PC-9 (cell line): ENCODE data around the gene PP2D1. TPM values are rescaled to one million over a fixed set of nuclear protein-coding genes. Genes with fewer than 3 reads are reported as not detected.
"Not testable (repeated sequence)": the region's sequence is repeated elsewhere in the genome, so short reads cannot be mapped to it uniquely, and the experiment has no call there.

Experiments
- BruUV-seq: library from RNA; stranded (reverse); fragments of 400-500 nt; replicated peaks from 2 replicates; lab custom pipeline; 2021; lab: Mats Ljungman, UMichigan
- CTCF ChIA-PET: fragments of 300-600 bp; sonication (Branson Sonifier 250); formaldehyde crosslinking; loops from one replicate; lab custom pipeline; 2022; ENCODE audit warnings: antibody characterized with exemption; lab: Charles Lee
- POLR2A ChIA-PET: fragments of 300-600 bp; sonication (Branson Sonifier 250); formaldehyde crosslinking; loops from one replicate; lab custom pipeline; 2022; ENCODE audit warnings: antibody characterized with exemption; ENCODE audit not compliant: unreplicated experiment; lab: Charles Lee
- DNase-seq, 2 experiments: peaks; one replicate each; pipeline versions ENCODE4 v3.0.0 to v3.0.0-alpha.2; 2015 to 2022; ENCODE audit warnings: mixed read lengths in 1 of 2
- H2AFZ ChIP-seq: fragments of 200-600 bp; sonication (generic); 2 replicates; pipeline ENCODE4 v1.8.1; 2017; ENCODE audit warnings: antibody characterized with exemption
- H3F3A ChIP-seq: fragments of 200-600 bp; sonication (generic); 2 replicates; pipeline ENCODE4 v1.8.1; 2017; ENCODE audit warnings: antibody characterized with exemption, mild to moderate bottlenecking, low read depth; ENCODE audit not compliant: insufficient read depth
- H3K27ac ChIP-seq: fragments of 200-600 bp; sonication (generic); 2 replicates; pipeline ENCODE4 v1.6.1; 2016; ENCODE audit warnings: mixed run types
- H3K27me3 ChIP-seq: fragments of 200-600 bp; sonication (generic); 2 replicates; pipeline ENCODE4 v1.6.1; 2016; ENCODE audit warnings: low read depth, mixed run types; ENCODE audit not compliant: insufficient read depth
- H3K36me3 ChIP-seq: fragments of 200-600 bp; sonication (generic); 2 replicates; pipeline ENCODE4 v1.6.1; 2016; ENCODE audit warnings: low read depth, mixed run types
- H3K4me1 ChIP-seq: fragments of 200-600 bp; sonication (generic); replicated peaks from 2 replicates; pipeline ENCODE4 v1.6.1; 2016; ENCODE audit warnings: mixed run types; ENCODE audit not compliant: insufficient read depth
- H3K4me2 ChIP-seq: fragments of 200-600 bp; sonication (generic); 2 replicates; pipeline ENCODE4 v1.6.1; 2017; ENCODE audit warnings: mixed run types
- H3K4me3 ChIP-seq: fragments of 200-600 bp; sonication (generic); 2 replicates; pipeline ENCODE4 v1.6.1; 2016; ENCODE audit warnings: mixed run types
- H3K79me2 ChIP-seq: fragments of 200-600 bp; sonication (generic); 2 replicates; pipeline ENCODE4 v1.6.1; 2017; ENCODE audit warnings: low read depth, mixed run types
- H3K9me2 ChIP-seq: fragments of 200-600 bp; sonication (generic); 2 replicates; pipeline ENCODE4 v1.8.1; 2017; ENCODE audit warnings: mild to moderate bottlenecking; ENCODE audit not compliant: insufficient read depth
- H3K9me3 ChIP-seq: fragments of 200-600 bp; sonication (generic); 2 replicates; pipeline ENCODE4 v1.8.1; 2016; ENCODE audit warnings: low read depth; ENCODE audit not compliant: insufficient read depth
- H4K20me1 ChIP-seq: fragments of 200-600 bp; sonication (generic); 2 replicates; pipeline ENCODE4 v1.8.1; 2017; ENCODE audit not compliant: insufficient read depth
- EZH2 ChIP-seq: fragments of 200-600 bp; sonication (generic); IDR thresholded peaks from 2 replicates; pipeline ENCODE4 v1.8.0; 2017; ENCODE audit warnings: antibody characterized with exemption, low read depth
- intact Hi-C: fragments of 100-400 bp; cut with micrococcal nuclease; formaldehyde crosslinking; loops from one replicate; pipeline ENCODE4 v1.10.0; 2022; ENCODE audit not compliant: unreplicated experiment
- total RNA-seq: library from RNA; stranded (reverse); gene quantifications from 2 replicates; pipeline ENCODE4 v1.2.3, GENCODE V29; 2021
- TF ChIP-seq, protein P1 (sequence below): fragments of 200-600 bp; sonication (generic); conservative IDR thresholded peaks from 2 replicates; pipeline ENCODE4 v1.6.1; 2017; ENCODE audit warnings: mixed run types, antibody characterized with exemption, mild to moderate bottlenecking, moderate library complexity

The PP2D1 gene
- total RNA-seq, 1 experiment from 2014 or later: not detected

DNA sequence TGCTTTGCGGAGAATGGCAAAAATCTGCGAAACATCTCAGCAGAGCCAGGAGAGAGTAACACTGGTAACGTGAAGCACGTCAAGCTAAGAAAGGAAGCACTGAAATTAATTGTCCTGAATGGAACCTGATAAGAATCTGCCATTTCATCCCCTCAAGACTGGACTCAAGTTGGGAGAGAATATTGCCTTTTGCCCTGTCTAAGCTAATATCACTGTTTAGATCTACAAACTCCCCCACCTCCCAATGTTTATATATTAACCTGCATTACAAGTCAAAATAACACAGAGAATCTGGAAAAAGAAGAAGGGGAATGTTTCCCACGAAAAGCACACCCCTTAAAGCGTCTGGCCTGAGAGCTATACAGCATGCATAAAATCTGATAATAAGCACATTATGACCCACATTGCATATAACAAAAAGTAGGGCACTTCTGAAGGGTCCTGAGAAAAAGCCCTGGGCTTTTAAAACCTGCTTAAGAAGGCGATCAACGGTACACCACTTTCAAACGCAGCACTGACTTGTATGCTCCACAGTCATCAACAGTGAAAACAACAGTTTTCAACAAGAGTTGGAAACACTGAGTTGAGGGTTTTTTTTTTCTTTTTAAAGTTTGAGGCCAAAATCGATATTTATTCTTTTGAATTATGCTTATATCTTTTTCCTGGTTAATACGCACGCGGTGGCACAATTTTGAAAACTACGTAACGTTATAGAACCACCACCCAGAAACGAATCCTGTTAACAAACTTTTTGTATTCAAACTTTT is 26.8 kb upstream of the PP2D1 start:
- H3K4me3 ChIP-seq: peak overlapping the region; percentile 80; the same call in 1 of the 2 replicates
- BruUV-seq: no TSS peak
- DNase-seq: no peak
- no peaks in the 10 kb centered on the region for H3K9me2 ChIP-seq
- peaks cover 11% of the 10 kb centered on the region; the same call in 1 of the 2 replicates for H3F3A ChIP-seq
- peaks cover 16% of the 10 kb centered on the region for H3K4me1 ChIP-seq
- H3K27me3 ChIP-seq: no peaks in the 10 kb centered on the region
- H3K9me3 ChIP-seq: no peaks in the 10 kb centered on the region
- TF ChIP-seq EZH2: no peak
- TF ChIP-seq, protein P1, sequence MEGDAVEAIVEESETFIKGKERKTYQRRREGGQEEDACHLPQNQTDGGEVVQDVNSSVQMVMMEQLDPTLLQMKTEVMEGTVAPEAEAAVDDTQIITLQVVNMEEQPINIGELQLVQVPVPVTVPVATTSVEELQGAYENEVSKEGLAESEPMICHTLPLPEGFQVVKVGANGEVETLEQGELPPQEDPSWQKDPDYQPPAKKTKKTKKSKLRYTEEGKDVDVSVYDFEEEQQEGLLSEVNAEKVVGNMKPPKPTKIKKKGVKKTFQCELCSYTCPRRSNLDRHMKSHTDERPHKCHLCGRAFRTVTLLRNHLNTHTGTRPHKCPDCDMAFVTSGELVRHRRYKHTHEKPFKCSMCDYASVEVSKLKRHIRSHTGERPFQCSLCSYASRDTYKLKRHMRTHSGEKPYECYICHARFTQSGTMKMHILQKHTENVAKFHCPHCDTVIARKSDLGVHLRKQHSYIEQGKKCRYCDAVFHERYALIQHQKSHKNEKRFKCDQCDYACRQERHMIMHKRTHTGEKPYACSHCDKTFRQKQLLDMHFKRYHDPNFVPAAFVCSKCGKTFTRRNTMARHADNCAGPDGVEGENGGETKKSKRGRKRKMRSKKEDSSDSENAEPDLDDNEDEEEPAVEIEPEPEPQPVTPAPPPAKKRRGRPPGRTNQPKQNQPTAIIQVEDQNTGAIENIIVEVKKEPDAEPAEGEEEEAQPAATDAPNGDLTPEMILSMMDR: no peak
- peak overlapping the region; percentile 87 for H2AFZ ChIP-seq
- no peaks in the 10 kb centered on the region for H3K36me3 ChIP-seq
- H3K27ac ChIP-seq: no peak overlapping the region
- ChIA-PET CTCF (no interaction called here), POLR2A (no interaction called here)
- H4K20me1 ChIP-seq: no peaks in the 10 kb centered on the region; the same call in 1 of the 2 replicates
- intact Hi-C loops: no loop called here
- H3K4me2 ChIP-seq: peak overlapping the region; percentile 90
- H3K79me2 ChIP-seq: no peaks in the 10 kb centered on the region

DNA sequence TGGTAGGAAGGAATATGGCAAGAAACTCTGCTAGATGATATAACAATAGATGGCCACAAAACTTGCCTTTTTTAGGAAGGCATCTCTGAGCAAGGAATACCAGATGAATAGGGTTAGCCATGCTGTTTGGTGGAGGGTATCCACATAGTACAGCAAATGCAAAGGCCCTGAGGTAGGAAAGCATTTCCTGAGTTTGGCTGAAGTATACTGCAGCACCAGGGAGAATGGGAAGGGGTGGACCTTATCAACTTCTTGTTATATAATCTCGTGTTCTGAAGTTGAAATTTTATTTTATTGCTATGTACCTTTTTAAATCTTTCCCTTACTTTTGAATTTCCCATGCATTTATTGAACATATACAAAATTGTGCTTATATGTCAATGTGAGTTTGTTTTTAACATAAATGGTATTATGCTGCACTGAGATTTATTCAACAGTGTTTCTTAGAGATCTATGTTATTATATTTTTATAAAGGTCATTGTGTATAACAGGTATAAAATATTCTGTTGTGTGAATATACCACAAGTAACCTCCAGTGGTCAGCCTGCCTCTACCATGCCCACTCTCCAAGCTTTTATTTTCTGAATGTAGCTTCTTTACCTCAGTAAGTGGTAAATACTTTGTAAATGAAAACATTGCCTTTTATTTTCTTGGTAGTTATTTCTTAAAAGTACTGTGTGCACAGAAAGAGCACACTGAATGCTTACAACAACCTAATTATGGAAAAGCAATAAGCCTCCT is 25.4 kb upstream of the PP2D1 start:
- Histone ChIP-seq H3K4me3 (no peak overlapping the region), H3K9me3 (no peaks in the 10 kb centered on the region), H3K36me3 (no peaks in the 10 kb centered on the region), H3K27me3 (no peaks in the 10 kb centered on the region), H3K4me2 (no peak overlapping the region), H3K79me2 (no peaks in the 10 kb centered on the region), H3F3A (peaks cover 7% of the 10 kb centered on the region; the same call in 1 of the 2 replicates), H2AFZ (no peak overlapping the region), H3K9me2 (no peaks in the 10 kb centered on the region), H3K27ac (no peak overlapping the region), H3K4me1 (peaks cover 6% of the 10 kb centered on the region), H4K20me1 (no peaks in the 10 kb centered on the region; the same call in 1 of the 2 replicates)
- intact Hi-C loops: no loop called here
- no peak for DNase-seq
- no peak for TF ChIP-seq EZH2
- TF ChIP-seq, protein P1: 0 out of 2 replicates have a peak, but pooled peaks have one; percentile 17
- BruUV-seq: no TSS peak
- CTCF ChIA-PET: no interaction called here
- POLR2A ChIA-PET: no interaction called here

DNA sequence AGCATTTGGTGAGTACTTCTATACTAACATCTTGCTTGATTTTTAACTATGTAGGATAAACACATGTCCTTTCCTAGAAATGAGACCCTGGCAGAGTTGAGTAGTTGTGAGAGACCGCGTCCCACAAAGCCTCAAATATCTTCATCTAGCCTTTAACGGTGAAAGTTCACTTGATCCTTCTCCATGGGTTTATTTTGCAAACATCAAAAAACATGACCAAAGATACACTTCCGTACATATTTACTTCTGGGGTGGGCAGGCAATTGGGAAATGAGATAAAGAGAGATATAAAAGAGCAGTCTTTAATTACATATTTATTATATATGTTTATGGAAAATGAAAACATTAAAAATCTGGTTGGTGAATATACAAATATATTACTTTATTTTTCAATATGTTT is 23.0 kb upstream of the PP2D1 start:
- intact Hi-C loops: no loop called here

DNA sequence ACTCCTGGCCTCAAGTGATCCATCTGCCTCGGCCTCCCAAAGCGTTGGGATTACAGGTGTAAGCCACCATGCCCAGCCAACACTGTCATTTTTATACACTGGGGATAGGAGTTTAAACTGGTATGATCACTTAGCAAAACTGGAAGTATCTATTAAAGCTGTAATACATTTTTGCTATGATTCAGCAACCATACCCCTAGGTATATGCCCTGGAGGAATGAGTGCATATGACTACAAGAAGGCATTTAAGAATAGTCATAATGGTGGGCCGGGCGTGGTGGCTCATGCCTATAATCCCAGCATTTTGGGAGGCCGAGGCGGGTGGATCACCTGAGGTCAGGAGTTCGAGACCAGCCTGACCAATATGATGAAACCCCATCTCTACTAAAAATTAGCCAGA is 19.9 kb upstream of the PP2D1 start:
- H3K27me3 ChIP-seq, H4K20me1 ChIP-seq, H3K4me3 ChIP-seq, H2AFZ ChIP-seq, H3K4me2 ChIP-seq, POLR2A ChIA-PET, H3F3A ChIP-seq, CTCF ChIA-PET, BruUV-seq, H3K9me2 ChIP-seq, H3K36me3 ChIP-seq, H3K9me3 ChIP-seq, DNase-seq, H3K4me1 ChIP-seq, H3K79me2 ChIP-seq, intact Hi-C loops, H3K27ac ChIP-seq: not testable (repeated sequence)

More for the DNA sequence above, 23.0 kb upstream of the PP2D1 start:
- CTCF ChIA-PET: no interaction called here
- H3K9me2 ChIP-seq: no peaks in the 10 kb centered on the region
- no peaks in the 10 kb centered on the region for H3K79me2 ChIP-seq
- no peaks in the 10 kb centered on the region for H3K9me3 ChIP-seq
- no peak overlapping the region for H3K4me2 ChIP-seq
- no peak overlapping the region for H3K27ac ChIP-seq
- H4K20me1 ChIP-seq: no peaks in the 10 kb centered on the region
- H3K4me3 ChIP-seq: no peak overlapping the region
- H3K4me1 ChIP-seq: peaks cover 6% of the 10 kb centered on the region
- no peak overlapping the region for H2AFZ ChIP-seq
- TF ChIP-seq, protein P1: no peak
- no peak for TF ChIP-seq EZH2
- no peaks in the 10 kb centered on the region for H3K36me3 ChIP-seq
- no peaks in the 10 kb centered on the region for H3K27me3 ChIP-seq
- H3F3A ChIP-seq: no peaks in the 10 kb centered on the region
- no peak for DNase-seq
- POLR2A ChIA-PET: no interaction called here
- BruUV-seq: no TSS peak
